B cell (primary cell): ENCODE data around the gene PLA2G3. TPM values are rescaled to one million over a fixed set of nuclear protein-coding genes. Genes with fewer than 3 reads are reported as not detected.

Experiments
- ATAC-seq: fragments of 200-7000 bp; cut with Tn5 transposase; one replicate; pipeline ENCODE4 v1.10.0; 2021; ENCODE audit warnings: low read depth, mild to moderate bottlenecking, moderate number of reproducible peaks, moderate library complexity
- CTCF ChIA-PET: fragments of 350-600 bp; sonication (Branson Sonifier 250); formaldehyde crosslinking; loops from one replicate; lab custom pipeline; 2021; ENCODE audit warnings: antibody characterized with exemption, inconsistent platforms; lab: Charles Lee
- POLR2A ChIA-PET: fragments of 350-600 bp; sonication (Branson Sonifier 250); formaldehyde crosslinking; loops from one replicate; lab custom pipeline; 2021; ENCODE audit warnings: antibody characterized with exemption; lab: Charles Lee
- DNase-seq: peaks from one replicate; pipeline ENCODE4 v3.0.0; 2013
- H2AFZ ChIP-seq: 2 replicates; pipeline ENCODE4 v1.6.1; 2012; ENCODE audit warnings: mild to moderate bottlenecking, low read depth, low read length; ENCODE audit not compliant: insufficient read depth, poor library complexity, severe bottlenecking
- H3K27ac ChIP-seq, 2 donors: 1 replicate in 1 of 2; 2 replicates in 1 of 2; pipeline ENCODE4 v1.5.1; 2012 to 2013; ENCODE audit warnings: low read length in 2 of 2, mild to moderate bottlenecking in 2 of 2, moderate library complexity in 1 of 2
- H3K27me3 ChIP-seq, 4 experiments: fragments of 200-600 bp in 1 of 4; sonication (generic) in 1 of 4; replicated peaks in 1 of 4; 1 replicate in 2 of 4; 2 replicates in 2 of 4; pipeline versions ENCODE4 v1.6.1 to v1.7.0; 2013 to 2016; ENCODE audit warnings: low read length in 3 of 4, mild to moderate bottlenecking in 2 of 4, mixed read lengths in 1 of 4, moderate library complexity in 1 of 4; ENCODE audit not compliant: insufficient read depth in 4 of 4, control insufficient read depth in 3 of 4; ENCODE audit errors: control extremely low read depth in 1 of 4
- H3K36me3 ChIP-seq, 2 experiments: replicated peaks in 1 of 2; 1 replicate in 1 of 2; 2 replicates in 1 of 2; pipeline versions ENCODE4 v1.6.1 to v1.7.1; 2013; ENCODE audit warnings: low read length in 1 of 2; ENCODE audit not compliant: insufficient read depth in 2 of 2, control insufficient read depth in 1 of 2; ENCODE audit errors: control extremely low read depth in 1 of 2, extremely low read depth in 1 of 2
- H3K4me1 ChIP-seq, 2 donors: fragments of 200-600 bp in 1 of 2; sonication (generic) in 1 of 2; 1 replicate in 1 of 2; 2 replicates in 1 of 2; pipeline versions ENCODE4 v1.5.1 to v1.6.1; 2013 to 2017; ENCODE audit warnings: low read length in 2 of 2; ENCODE audit not compliant: control insufficient read depth in 2 of 2, insufficient read depth in 2 of 2
- H3K4me2 ChIP-seq: replicated peaks from 2 replicates; pipeline ENCODE3; 2012; ENCODE audit warnings: mild to moderate bottlenecking, low read depth, low read length; ENCODE audit not compliant: poor library complexity, severe bottlenecking
- H3K4me3 ChIP-seq, 5 experiments: fragments of 200-600 bp in 1 of 5; sonication (generic) in 1 of 5; 1 replicate in 3 of 5; 2 replicates in 2 of 5; pipeline versions ENCODE4 v1.5.1 to v1.7.0; 2011 to 2016; ENCODE audit warnings: low read length in 4 of 5, mild to moderate bottlenecking in 4 of 5, low read depth in 2 of 5, control low read depth in 1 of 5, moderate library complexity in 1 of 5; ENCODE audit not compliant: insufficient read depth in 1 of 5; ENCODE audit errors: control extremely low read depth in 1 of 5, extremely low read depth in 1 of 5
- H3K79me2 ChIP-seq: fragments of 200-600 bp; sonication (generic); one replicate; pipeline ENCODE4 v1.6.0; 2016; ENCODE audit warnings: low read length; ENCODE audit not compliant: control insufficient read depth, insufficient read depth
- H3K9ac ChIP-seq: fragments of 200-600 bp; sonication (generic); 2 replicates; pipeline ENCODE4 v1.6.1; 2017; ENCODE audit warnings: mild to moderate bottlenecking, low read length, moderate library complexity
- H3K9me3 ChIP-seq, 3 donors: one replicate each; pipeline versions ENCODE4 v1.6.1 to v1.7.1; 2013; ENCODE audit warnings: low read length in 2 of 3; ENCODE audit not compliant: control insufficient read depth in 2 of 3, insufficient read depth in 1 of 3; ENCODE audit errors: control extremely low read depth in 1 of 3
- H4K20me1 ChIP-seq: 2 replicates; pipeline ENCODE4 v1.6.0; 2012; ENCODE audit warnings: mild to moderate bottlenecking, low read length; ENCODE audit not compliant: insufficient read depth, control insufficient read depth, poor library complexity, severe bottlenecking
- H3K27ac Mint-ChIP-seq: one replicate; pipeline ENCODE4 v1.8.0; 2021; ENCODE audit warnings: mixed read lengths
- H3K27me3 Mint-ChIP-seq: one replicate; pipeline ENCODE4 v1.8.0; 2021; ENCODE audit warnings: mixed read lengths
- H3K4me1 Mint-ChIP-seq: one replicate; pipeline ENCODE4 v1.8.0; 2021; ENCODE audit warnings: mixed read lengths
- H3K4me3 Mint-ChIP-seq: one replicate; pipeline ENCODE4 v1.8.0; 2021; ENCODE audit warnings: mixed read lengths
- H3K9me3 Mint-ChIP-seq: one replicate; pipeline ENCODE4 v1.8.0; 2022; ENCODE audit warnings: mixed read lengths; ENCODE audit not compliant: insufficient read depth
- CTCF ChIP-seq: fragments of 200-600 bp; IDR thresholded peaks from one replicate; pipeline ENCODE4 v1.8.0; 2022; ENCODE audit warnings: antibody characterized with exemption, mild to moderate bottlenecking
- EZH2 ChIP-seq: IDR thresholded peaks from 2 replicates; pipeline ENCODE4 v1.6.1; 2012; ENCODE audit warnings: borderline replicate concordance, low read depth, mild to moderate bottlenecking, moderate library complexity, low read length; ENCODE audit not compliant: insufficient read depth, poor library complexity, severe bottlenecking
- WGBS: methylation state at CpG from one replicate; pipeline ENCODE4 v1.1.5; 2013; ENCODE audit warnings: missing lambda C conversion rate; ENCODE audit not compliant: insufficient coverage; 5-methylcytosine and 5-hydroxymethylcytosine counted together
- intact Hi-C: fragments of 100-400 bp; cut with micrococcal nuclease; formaldehyde crosslinking; loops from one replicate; pipeline ENCODE4 v1.10.0; 2022
- polyA plus RNA-seq: library from polyadenylated mRNA; depleted of rRNA; stranded (reverse); fragments of >200 nt; gene quantifications from 2 replicates; pipeline ENCODE4 v1.2.3, GENCODE V29; 2012
- total RNA-seq, 2 donors: library from RNA; stranded (reverse); fragments of 120-200 nt in 1 of 2; gene quantifications; 1 replicate in 1 of 2; 2 replicates in 1 of 2; pipeline versions ENCODE4 v1.2.3 to v1.2.4, GENCODE V29; 2013 to 2022

PLA2G3 gene
- total and polyA plus RNA-seq, 2 donors (not counting 1 experiment from before 2014, with no cell fraction given): not detected

- H3K27ac Mint-ChIP-seq: no peak overlapping the region
- Histone ChIP-seq H3K79me2 (peaks cover 13% of the 10 kb centered on the region), H3K4me2 (no peak overlapping the region), H3K27ac (no peak overlapping the region), H3K9ac (no peak overlapping the region), H3K36me3 (peaks cover 3 to 25% of the 10 kb centered on the region in 2 experiments), H4K20me1 (peaks cover 9% of the 10 kb centered on the region), H3K27me3 (no peaks in the 10 kb centered on the region), H3K9me3 (peaks cover 0 to 6% (median 3%) of the 10 kb centered on the region in 3 donors), H3K4me3 (no peak overlapping the region), H2AFZ (no peak overlapping the region), H3K4me1 (no peaks in the 10 kb centered on the region)
- intact Hi-C loops: no loop called here
- H3K4me1 Mint-ChIP-seq: no peaks in the 10 kb centered on the region
- H3K27me3 Mint-ChIP-seq: no peaks in the 10 kb centered on the region
- 100% methylated on average over 4 of the region's 5 CpGs for WGBS
- no peak overlapping the region for H3K4me3 Mint-ChIP-seq
- CTCF ChIA-PET: no interaction called here
- no peak for ATAC-seq
- no peak for DNase-seq
- POLR2A ChIA-PET: interaction anchor here (0.6 kb wide), 1 partner anchor 115 kb away, joined by 6 read pairs; no protein-coding TSS in a partner anchor
- TF ChIP-seq EZH2: no peak
- no peak for TF ChIP-seq CTCF
- H3K9me3 Mint-ChIP-seq: no peaks in the 10 kb centered on the region
Measured at GRCh38 chr22:31185056-31185455, 44.7 kb upstream of the PLA2G3 start.

DNA sequence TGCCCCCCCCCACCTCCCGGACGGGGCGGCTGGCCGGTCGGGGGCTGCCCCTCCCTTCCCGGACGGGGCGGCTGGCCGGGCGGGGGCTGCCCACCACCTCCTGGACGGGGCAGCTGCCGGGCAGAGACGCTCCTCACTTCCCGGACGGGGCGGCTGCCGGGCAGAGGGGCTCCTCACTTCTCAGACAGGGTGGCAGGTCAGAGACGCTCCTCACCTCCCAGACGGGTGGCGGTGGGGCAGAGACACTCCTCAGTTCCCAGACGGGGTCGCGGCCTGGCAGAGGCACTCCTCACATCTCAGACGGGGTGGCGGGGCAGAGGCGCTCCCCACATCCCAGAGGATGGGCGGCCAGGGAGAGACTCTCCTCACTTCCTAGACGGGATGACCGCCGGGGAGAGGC, 43.7 kb upstream of the PLA2G3 start:
- Histone ChIP-seq H3K79me2 (peaks cover 22% of the 10 kb centered on the region), H3K27me3 (no peaks in the 10 kb centered on the region), H3K9me3 (peaks cover 0 to 6% (median 3%) of the 10 kb centered on the region in 3 donors), H2AFZ (no peak overlapping the region), H3K4me3 (no peak overlapping the region), H4K20me1 (peaks cover 18% of the 10 kb centered on the region), H3K36me3 (peaks cover 0 to 31% of the 10 kb centered on the region in 2 experiments), H3K4me2 (no peak overlapping the region), H3K27ac (no peak overlapping the region), H3K9ac (no peak overlapping the region), H3K4me1 (no peaks in the 10 kb centered on the region)
- CTCF ChIA-PET: no interaction called here
- H3K4me1 Mint-ChIP-seq: peaks cover 2% of the 10 kb centered on the region
- H3K4me3 Mint-ChIP-seq: no peak overlapping the region
- ATAC-seq (no peak), DNase-seq (no peak)
- TF ChIP-seq CTCF: no peak
- TF ChIP-seq EZH2: no peak
- intact Hi-C loops: no loop called here
- H3K27me3 Mint-ChIP-seq: no peaks in the 10 kb centered on the region
- POLR2A ChIA-PET: no interaction called here
- H3K27ac Mint-ChIP-seq: no peak overlapping the region
- WGBS: 95% methylated on average over 19 of the region's 30 CpGs
- H3K9me3 Mint-ChIP-seq: no peaks in the 10 kb centered on the region
